ENCODE data around the gene NFIX.

NFIX gene

DNA sequence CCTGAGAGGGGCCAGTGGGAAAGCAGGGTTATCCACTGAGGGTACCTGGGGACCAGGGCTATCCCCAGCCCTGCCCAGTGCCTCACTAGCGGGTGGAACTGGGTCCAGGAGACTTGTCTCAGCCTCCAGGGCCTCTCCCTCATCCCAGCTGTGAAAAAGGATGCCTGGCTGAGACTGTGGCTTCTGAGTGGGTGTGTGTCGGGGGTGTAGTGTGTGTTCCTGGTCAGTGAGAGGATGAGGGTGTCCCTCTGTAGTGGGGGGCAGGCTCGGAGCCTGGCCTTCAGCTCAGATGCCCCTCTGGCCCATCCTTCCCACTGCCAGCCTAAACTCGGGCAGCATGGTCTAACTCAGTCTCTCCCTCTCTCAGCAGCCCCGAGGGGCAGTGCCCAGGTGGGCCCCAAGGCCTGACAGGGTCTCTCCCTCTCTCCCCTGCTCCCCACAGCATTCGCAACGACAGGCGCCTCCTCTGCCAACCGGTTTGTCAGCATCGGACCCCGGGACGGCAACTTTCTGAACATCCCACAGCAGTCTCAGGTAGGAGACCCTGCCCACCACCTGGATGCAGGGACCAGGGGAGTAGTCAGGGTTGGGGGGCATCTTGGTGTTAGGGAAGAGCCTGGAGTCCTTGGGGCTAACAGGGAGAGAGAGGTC, 94.7 kb downstream of the NFIX start:
- no peak for DNase-seq (ENCODE audit: low read depth)
- TF ChIP-seq, protein P1, sequence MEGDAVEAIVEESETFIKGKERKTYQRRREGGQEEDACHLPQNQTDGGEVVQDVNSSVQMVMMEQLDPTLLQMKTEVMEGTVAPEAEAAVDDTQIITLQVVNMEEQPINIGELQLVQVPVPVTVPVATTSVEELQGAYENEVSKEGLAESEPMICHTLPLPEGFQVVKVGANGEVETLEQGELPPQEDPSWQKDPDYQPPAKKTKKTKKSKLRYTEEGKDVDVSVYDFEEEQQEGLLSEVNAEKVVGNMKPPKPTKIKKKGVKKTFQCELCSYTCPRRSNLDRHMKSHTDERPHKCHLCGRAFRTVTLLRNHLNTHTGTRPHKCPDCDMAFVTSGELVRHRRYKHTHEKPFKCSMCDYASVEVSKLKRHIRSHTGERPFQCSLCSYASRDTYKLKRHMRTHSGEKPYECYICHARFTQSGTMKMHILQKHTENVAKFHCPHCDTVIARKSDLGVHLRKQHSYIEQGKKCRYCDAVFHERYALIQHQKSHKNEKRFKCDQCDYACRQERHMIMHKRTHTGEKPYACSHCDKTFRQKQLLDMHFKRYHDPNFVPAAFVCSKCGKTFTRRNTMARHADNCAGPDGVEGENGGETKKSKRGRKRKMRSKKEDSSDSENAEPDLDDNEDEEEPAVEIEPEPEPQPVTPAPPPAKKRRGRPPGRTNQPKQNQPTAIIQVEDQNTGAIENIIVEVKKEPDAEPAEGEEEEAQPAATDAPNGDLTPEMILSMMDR (IDR thresholded peaks at IDR 0.05; ENCODE audit: insufficient read depth, low read depth, low read length, missing control alignments): no peak
- no peak overlapping the region for H3K4me3 ChIP-seq (ENCODE audit: low read length)

DNA sequence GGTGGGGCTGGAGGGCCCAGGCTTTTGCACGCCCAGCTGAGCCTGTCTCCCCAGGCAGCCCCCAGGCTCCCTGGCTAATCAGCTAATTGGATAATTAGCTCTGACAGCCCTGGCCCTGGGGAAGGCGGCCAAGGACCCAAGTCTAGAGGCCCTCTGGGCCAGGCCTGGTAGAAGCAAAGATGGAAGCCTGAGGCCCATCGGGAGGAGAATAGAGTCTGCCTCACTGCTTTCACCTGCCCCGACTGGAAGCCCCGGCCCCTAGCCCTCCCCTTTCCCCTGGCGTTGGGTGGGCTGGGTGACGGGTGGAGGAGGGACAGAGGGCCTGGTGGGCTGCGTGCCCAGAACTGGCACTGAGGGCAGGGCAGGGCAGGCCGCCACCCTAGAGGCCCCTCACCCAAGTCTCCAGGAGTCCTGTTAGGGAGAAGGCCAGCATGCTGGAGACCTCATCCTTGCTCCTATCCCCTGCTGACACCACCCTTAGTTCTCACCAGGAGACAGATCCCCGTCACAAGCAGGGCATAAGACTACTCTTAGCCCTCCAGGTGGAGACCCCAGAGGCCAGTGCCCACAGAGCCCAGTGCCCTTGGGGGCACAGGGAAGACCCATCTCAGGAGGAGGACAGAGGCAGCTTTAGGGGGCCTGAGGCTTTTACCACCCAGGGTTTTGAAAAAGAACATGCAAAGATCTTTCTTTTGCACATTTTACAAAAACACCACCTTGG, 95.4 kb downstream of the NFIX start:
- TF ChIP-seq, protein P1 (IDR thresholded peaks at IDR 0.05; ENCODE audit: insufficient read depth, low read depth, low read length, missing control alignments): no peak
- no peak for DNase-seq (ENCODE audit: low read depth)
- H3K4me3 ChIP-seq (ENCODE audit: low read length): no peak overlapping the region

DNA sequence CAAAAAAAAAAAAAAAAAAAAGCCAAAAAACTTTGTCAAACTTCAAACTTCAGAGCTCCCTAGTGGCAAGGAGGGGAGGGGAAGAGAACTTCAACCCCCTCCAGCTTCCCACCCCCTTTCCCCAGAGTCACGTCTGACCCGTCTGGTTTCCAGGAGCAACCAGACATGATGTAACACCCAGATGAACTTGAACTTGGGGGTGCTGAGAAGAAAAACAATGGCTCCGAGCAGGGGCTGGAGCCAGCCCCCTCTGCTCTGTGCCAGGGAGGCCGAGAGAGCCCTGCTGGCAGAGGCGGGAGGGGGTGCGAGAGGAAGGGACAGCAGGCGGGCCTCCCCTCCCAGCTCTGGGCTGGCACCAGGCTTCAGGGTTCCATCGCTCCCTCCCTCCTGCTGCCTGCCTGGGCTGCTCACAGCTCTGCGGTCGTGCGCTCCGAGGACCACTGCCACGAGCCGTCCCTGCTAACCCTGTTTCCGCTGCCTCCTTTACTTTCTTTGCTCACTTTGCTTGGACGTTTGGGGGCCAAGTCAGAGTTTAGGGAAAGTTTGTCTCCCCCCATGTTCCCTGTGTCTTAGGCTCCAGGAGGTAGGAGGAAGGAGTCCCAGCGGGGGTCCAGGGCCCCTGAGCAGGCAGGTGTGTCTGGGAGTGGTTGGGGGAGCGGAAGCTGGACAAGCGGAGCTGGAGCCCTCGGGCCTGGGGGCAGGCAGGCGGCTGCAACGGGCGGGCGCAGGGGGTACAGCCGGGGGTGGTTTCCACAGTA, 96.3 kb downstream of the NFIX start:
- no peak overlapping the region for H3K4me3 ChIP-seq (ENCODE audit: low read length)
- no peak for DNase-seq (ENCODE audit: low read depth)

DNA sequence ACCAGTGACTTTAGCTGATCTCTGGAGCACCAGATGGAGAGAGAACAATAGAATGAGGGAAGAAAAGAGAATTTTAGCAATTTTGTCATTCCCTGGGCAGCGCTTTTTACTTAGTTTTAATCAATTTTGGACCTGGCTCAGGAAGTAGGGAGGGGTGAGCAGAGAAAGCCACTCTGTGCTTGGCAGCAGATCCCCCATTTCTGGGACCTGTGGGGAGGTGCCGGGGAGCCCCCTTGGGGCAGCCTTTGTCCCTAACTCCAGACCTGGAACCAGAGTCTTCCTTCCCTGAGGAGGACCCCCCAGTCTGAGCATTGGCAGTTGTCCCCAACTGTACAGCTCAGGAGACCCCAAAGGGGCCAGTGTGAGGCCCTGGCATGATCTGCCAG, 96.9 kb downstream of the NFIX start:
- no peak for DNase-seq (ENCODE audit: low read depth)
- TF ChIP-seq, protein P1 (IDR thresholded peaks at IDR 0.05; ENCODE audit: insufficient read depth, low read depth, low read length, missing control alignments): no peak
- H3K4me3 ChIP-seq (ENCODE audit: low read length): no peak overlapping the region

More for the DNA sequence above, 96.3 kb downstream of the NFIX start:
- TF ChIP-seq, protein P1 (IDR thresholded peaks at IDR 0.05; ENCODE audit: insufficient read depth, low read depth, low read length, missing control alignments): no peak

DNA sequence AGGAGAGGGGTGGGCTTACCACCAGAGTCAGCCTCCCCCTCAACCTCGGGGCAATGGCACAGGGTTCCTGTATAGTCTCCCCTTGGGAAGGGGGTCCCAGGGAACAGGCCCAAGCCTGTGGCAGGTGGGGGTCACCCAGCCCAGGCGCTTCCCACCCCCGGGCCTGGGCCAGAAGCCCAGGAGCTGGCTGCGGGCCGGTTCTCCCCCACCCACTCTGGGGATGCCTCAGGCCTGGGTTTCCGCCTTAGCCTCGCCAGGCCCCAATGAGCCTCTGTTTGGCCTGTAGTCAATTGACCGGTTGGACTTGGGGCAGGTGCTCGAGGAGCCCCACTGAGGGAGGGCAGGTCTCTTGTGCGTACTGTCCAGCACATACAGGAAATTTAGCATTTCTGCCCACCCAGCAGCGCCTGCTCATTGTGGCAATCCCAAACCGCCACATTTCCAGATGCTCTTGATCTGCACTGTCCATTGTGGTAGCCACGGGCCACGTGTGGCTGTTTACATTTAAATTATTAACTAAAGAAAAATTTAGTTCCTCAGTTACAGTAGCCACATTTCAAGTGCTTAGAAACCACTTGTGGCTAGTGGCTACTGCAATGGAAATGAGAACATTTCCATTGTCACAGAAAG, 97.4 kb downstream of the NFIX start:
- TF ChIP-seq, protein P1 (IDR thresholded peaks at IDR 0.05; ENCODE audit: insufficient read depth, low read depth, low read length, missing control alignments): no peak
- no peak overlapping the region for H3K4me3 ChIP-seq (ENCODE audit: low read length)
- DNase-seq (ENCODE audit: low read depth): no peak

DNA sequence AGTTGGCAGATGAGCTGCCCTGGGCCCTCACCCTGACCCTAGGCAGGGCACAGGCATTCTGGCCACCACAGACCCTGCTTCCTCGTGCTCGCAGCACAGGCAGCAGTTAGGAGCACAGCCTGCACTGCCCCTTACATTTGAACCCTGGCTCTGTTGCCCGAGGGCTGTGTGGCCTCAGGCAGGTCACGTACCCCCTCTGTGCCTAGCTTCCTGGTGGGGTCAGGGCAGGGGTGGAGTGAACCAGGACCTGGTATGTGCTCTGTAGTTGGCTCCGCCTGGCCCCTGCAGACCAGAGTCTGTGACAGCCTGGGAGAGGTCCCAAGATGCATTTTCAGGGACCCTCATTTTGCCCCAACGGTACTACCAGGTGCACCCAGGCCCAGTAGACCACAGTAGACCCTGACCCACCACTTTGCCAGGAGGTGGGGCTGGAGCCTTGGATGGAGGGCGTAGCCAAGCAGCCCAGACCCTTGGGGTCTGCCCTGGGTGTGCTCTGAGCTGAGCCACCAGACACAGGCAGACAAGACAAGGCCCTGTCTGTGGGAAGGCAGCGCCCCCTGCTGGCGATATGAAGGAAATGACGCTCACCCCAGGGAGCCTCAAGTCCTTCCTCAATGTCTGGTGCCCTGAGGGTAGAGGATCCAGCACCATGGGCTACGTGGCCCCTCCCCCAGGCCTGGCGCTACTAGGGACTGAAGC, 98.3 kb downstream of the NFIX start:
- DNase-seq (ENCODE audit: low read depth): peak; percentile 78
- H3K4me3 ChIP-seq (ENCODE audit: low read length): no peak overlapping the region
- TF ChIP-seq, protein P1 (IDR thresholded peaks at IDR 0.05; ENCODE audit: insufficient read depth, low read depth, low read length, missing control alignments): peak; percentile 87
